Neural cell (in vitro differentiated cells): ENCODE measurements around the gene GLYATL3.

Source experiments
- CTCF ChIP-seq: fragments of 450-650 bp; IDR thresholded peaks from 2 replicates; pipeline ENCODE4 v1.5.1; 2014; ENCODE audit warnings: antibody characterized with exemption, mild to moderate bottlenecking, moderate library complexity; ENCODE audit not compliant: poor library complexity, severe bottlenecking
- EZH2 ChIP-seq: fragments of 200-600, 300-800 bp; shearing (Covaris generic), sonication (generic); IDR thresholded peaks from 2 replicates; pipeline ENCODE4 v1.6.1; 2014; ENCODE audit warnings: antibody characterized with exemption, low read length, borderline replicate concordance, mild to moderate bottlenecking; ENCODE audit not compliant: insufficient read depth, poor library complexity, severe bottlenecking
- POLR2AphosphoS5 ChIP-seq: IDR thresholded peaks from 2 replicates; pipeline ENCODE4 v1.6.1; 2012
- SMC3 ChIP-seq: fragments of 450-650 bp; conservative IDR thresholded peaks from 2 replicates; pipeline ENCODE4 v1.6.1; 2014; ENCODE audit warnings: antibody characterized with exemption, mild to moderate bottlenecking, moderate library complexity; ENCODE audit not compliant: poor library complexity

DNA sequence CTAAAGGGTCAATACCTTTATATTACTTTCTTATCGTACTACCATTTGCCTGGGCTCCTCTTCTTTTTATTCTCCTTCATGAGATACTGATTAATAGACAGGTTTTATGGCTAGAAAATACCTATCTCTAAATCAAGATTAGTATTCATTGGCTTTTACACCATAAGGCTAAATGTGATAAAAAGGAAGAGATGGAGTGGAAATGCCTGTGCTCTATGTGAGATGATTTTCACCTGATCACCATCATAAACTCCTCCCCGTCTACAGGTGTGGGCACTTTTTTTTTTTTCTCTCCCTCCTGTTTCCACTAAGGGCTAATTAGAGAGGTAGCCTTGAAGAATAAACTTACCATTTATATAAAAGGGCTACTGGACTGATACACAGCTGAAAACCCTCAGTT is at the start of gene GLYATL3:
- TF ChIP-seq CTCF, result no peak
- TF ChIP-seq EZH2, result no peak
- no peak for TF ChIP-seq POLR2AphosphoS5
- no peak for TF ChIP-seq SMC3
